MM.1S (cell line): ENCODE measurements around the gene BCR.

Source experiments
- DNase-seq: peaks from one replicate; pipeline ENCODE4 v3.0.0-alpha.2; 2015
- H2AFZ ChIP-seq: fragments of 300-600 bp; sonication (generic); 2 replicates; pipeline ENCODE4 v1.6.0; 2016; ENCODE audit warnings: antibody characterized with exemption, low read length
- H3F3A ChIP-seq: fragments of 300-600 bp; sonication (generic); 2 replicates; pipeline ENCODE4 v1.6.1; 2016; ENCODE audit warnings: mild to moderate bottlenecking, antibody characterized with exemption, low read length, moderate library complexity, mixed read lengths; ENCODE audit not compliant: insufficient read depth
- H3K27ac ChIP-seq: fragments of 300-600 bp; sonication (generic); 2 replicates; pipeline ENCODE4 v1.5.1; 2016; ENCODE audit warnings: mild to moderate bottlenecking, low read length
- H3K27me3 ChIP-seq: fragments of 300-600 bp; sonication (generic); replicated peaks from 2 replicates; pipeline ENCODE4 v1.6.0; 2016; ENCODE audit warnings: low read length; ENCODE audit not compliant: insufficient read depth
- H3K36me3 ChIP-seq: fragments of 300-600 bp; sonication (generic); replicated peaks from 2 replicates; pipeline ENCODE4 v1.6.1; 2016; ENCODE audit warnings: mild to moderate bottlenecking, low read length, mixed read lengths; ENCODE audit not compliant: insufficient read depth
- H3K4me1 ChIP-seq: fragments of 300-600 bp; sonication (generic); 2 replicates; pipeline ENCODE4 v1.6.1; 2016; ENCODE audit warnings: low read length, mixed read lengths
- H3K4me2 ChIP-seq: fragments of 300-600 bp; sonication (generic); 2 replicates; pipeline ENCODE4 v1.6.0; 2016; ENCODE audit warnings: low read depth, low read length
- H3K4me3 ChIP-seq: fragments of 300-600 bp; sonication (generic); 2 replicates; pipeline ENCODE4 v1.5.1; 2016; ENCODE audit warnings: low read length, mixed read lengths
- H3K79me2 ChIP-seq: fragments of 300-600 bp; sonication (generic); 2 replicates; pipeline ENCODE4 v1.6.1; 2016; ENCODE audit warnings: mixed run types, low read length, mixed read lengths
- H3K9ac ChIP-seq: fragments of 300-600 bp; sonication (generic); 2 replicates; pipeline ENCODE4 v1.6.1; 2016; ENCODE audit warnings: low read length, mixed read lengths
- H3K9me2 ChIP-seq: fragments of 300-600 bp; sonication (generic); replicated peaks from 2 replicates; pipeline ENCODE4 v1.6.1; 2016; ENCODE audit warnings: mild to moderate bottlenecking, low read length, mixed read lengths; ENCODE audit not compliant: insufficient read depth
- H3K9me3 ChIP-seq: fragments of 300-600 bp; sonication (generic); replicated peaks from 2 replicates; pipeline ENCODE4 v1.6.1; 2016; ENCODE audit warnings: mild to moderate bottlenecking, low read length, mixed read lengths; ENCODE audit not compliant: insufficient read depth
- H4K20me1 ChIP-seq: fragments of 300-600 bp; sonication (generic); 2 replicates; pipeline ENCODE4 v1.6.1; 2016; ENCODE audit warnings: mild to moderate bottlenecking, low read length, moderate library complexity, mixed read lengths; ENCODE audit not compliant: insufficient read depth
- CTCF ChIP-seq: fragments of 300-600 bp; sonication (generic); IDR thresholded peaks from 2 replicates; pipeline ENCODE4 v1.5.1; 2016; ENCODE audit warnings: antibody characterized with exemption, low read length, mixed read lengths
- EZH2 ChIP-seq: fragments of 300-600 bp; sonication (generic); optimal IDR thresholded peaks from 2 replicates; pipeline ENCODE3; 2017; ENCODE audit warnings: low read depth, mild to moderate bottlenecking, antibody characterized with exemption, low read length, mixed read lengths
- EZH2phosphoT487 ChIP-seq: fragments of 300-600 bp; sonication (generic); IDR thresholded peaks from 2 replicates; pipeline ENCODE4 v1.6.1; 2018; ENCODE audit warnings: antibody characterized with exemption, low read length

BCR gene

GRCh38 chr22:23222033-23222792, 41.9 kb downstream of the BCR start:
- Histone ChIP-seq H3K27ac (no peak overlapping the region), H3K36me3 (no peaks in the 10 kb centered on the region)

GRCh38 chr22:23222793-23223568, 42.7 kb downstream of the BCR start:
- TF ChIP-seq EZH2 = no peak
- TF ChIP-seq CTCF = no peak
- no peak for TF ChIP-seq EZH2phosphoT487
- H2AFZ ChIP-seq = no peak overlapping the region
- no peaks in the 10 kb centered on the region for H3K36me3 ChIP-seq
- H3K4me3 ChIP-seq = no peak overlapping the region
- H4K20me1 ChIP-seq = peaks cover 93% of the 10 kb centered on the region
- H3K27me3 ChIP-seq = no peaks in the 10 kb centered on the region
- H3K9me3 ChIP-seq = no peaks in the 10 kb centered on the region
- H3K9ac ChIP-seq = no peak overlapping the region
- H3K4me1 ChIP-seq = peaks cover 31% of the 10 kb centered on the region
- H3K4me2 ChIP-seq = no peak overlapping the region
- H3K79me2 ChIP-seq = peaks cover 100% of the 10 kb centered on the region
- H3F3A ChIP-seq = peaks cover 11% of the 10 kb centered on the region; the same call in 1 of the 2 replicates
- H3K27ac ChIP-seq = no peak overlapping the region
- H3K9me2 ChIP-seq = no peaks in the 10 kb centered on the region
- no peak for DNase-seq

More at GRCh38 chr22:23222033-23222792, 41.9 kb downstream of the BCR start:
- Histone ChIP-seq H3F3A (peaks cover 11% of the 10 kb centered on the region; the same call in 1 of the 2 replicates), H3K79me2 (peaks cover 100% of the 10 kb centered on the region), H2AFZ (no peak overlapping the region), H3K4me1 (peaks cover 37% of the 10 kb centered on the region), H3K4me2 (no peak overlapping the region), H3K4me3 (no peak overlapping the region), H3K9me2 (no peaks in the 10 kb centered on the region), H3K27me3 (no peaks in the 10 kb centered on the region), H3K9me3 (no peaks in the 10 kb centered on the region), H3K9ac (no peak overlapping the region), H4K20me1 (peaks cover 93% of the 10 kb centered on the region)
- TF ChIP-seq EZH2phosphoT487 = no peak
- no peak for TF ChIP-seq CTCF
- no peak for TF ChIP-seq EZH2
- no peak for DNase-seq

- peaks cover 93% of the 10 kb centered on the region for H4K20me1 ChIP-seq
Observed at GRCh38 chr22:23223569-23224317, 43.4 kb downstream of the BCR start.

More at GRCh38 chr22:23223569-23224317, 43.4 kb downstream of the BCR start:
- H3K36me3 ChIP-seq = no peaks in the 10 kb centered on the region
- no peak overlapping the region for H3K4me2 ChIP-seq
- no peaks in the 10 kb centered on the region for H3K9me2 ChIP-seq
- H3K9me3 ChIP-seq = no peaks in the 10 kb centered on the region
- H3K27ac ChIP-seq = no peak overlapping the region
- peaks cover 24% of the 10 kb centered on the region for H3K4me1 ChIP-seq
- H3K9ac ChIP-seq = no peak overlapping the region
- DNase-seq = no peak
- no peak for TF ChIP-seq EZH2phosphoT487
- TF ChIP-seq EZH2 = no peak
- no peak for TF ChIP-seq CTCF
- no peaks in the 10 kb centered on the region for H3K27me3 ChIP-seq
- H3K79me2 ChIP-seq = peaks cover 100% of the 10 kb centered on the region
- no peak overlapping the region for H3K4me3 ChIP-seq
- H3F3A ChIP-seq = peaks cover 13% of the 10 kb centered on the region; the same call in 1 of the 2 replicates
- H2AFZ ChIP-seq = no peak overlapping the region
